Kasumi-1 (cell line): ENCODE data around the gene BRSK2.

Source experiments
- DNase-seq, 2 experiments: peaks; one replicate each; lab custom pipeline; 2025; lab: John Stamatoyannopoulos, UW

The BRSK2 gene

DNA sequence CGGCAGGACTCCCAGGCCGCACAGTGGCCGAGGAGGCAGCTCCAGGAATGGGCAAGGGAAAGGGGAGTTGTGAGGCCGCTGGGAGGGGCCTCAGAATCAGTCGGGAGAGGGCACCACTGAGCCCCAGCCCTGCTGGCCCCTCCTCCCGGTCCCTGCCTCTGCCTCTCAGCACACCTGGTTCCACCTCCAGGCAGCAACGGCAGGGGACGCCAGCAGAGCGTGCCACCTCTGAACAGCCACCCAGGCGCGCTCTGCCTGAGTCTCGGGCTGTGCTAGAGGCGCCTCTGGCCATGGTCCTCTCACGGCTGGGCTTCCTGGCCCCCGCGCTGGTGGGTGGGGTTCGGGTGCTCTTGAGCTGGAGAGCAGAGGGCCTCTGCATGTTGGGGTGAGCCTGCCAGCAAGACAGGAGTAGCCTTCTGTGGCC lies 63.9 kb downstream of the BRSK2 start:
- DNase-seq, result peak in 1 of 2 experiments; percentile 5

DNA sequence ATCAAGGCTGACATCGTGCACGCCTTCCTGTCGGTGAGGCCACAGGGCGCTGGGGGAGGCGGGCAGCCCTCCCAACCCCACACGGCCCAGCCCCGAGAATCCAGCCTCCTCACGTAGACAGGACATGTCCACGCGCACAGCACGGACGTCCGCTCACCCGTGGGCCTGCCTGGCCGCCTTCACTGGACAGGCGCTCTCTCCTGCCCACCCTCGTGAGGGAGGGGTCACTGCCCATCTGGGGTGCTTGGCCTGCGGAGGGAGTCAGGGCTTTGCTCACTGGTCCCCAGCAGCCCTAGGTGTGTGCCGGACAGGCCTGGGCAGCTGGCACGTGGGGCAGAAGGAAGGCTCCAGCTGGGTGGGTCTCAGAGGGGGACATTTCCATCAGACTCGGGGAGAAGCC lies 64.8 kb downstream of the BRSK2 start:
- DNase-seq, result no peak

DNA sequence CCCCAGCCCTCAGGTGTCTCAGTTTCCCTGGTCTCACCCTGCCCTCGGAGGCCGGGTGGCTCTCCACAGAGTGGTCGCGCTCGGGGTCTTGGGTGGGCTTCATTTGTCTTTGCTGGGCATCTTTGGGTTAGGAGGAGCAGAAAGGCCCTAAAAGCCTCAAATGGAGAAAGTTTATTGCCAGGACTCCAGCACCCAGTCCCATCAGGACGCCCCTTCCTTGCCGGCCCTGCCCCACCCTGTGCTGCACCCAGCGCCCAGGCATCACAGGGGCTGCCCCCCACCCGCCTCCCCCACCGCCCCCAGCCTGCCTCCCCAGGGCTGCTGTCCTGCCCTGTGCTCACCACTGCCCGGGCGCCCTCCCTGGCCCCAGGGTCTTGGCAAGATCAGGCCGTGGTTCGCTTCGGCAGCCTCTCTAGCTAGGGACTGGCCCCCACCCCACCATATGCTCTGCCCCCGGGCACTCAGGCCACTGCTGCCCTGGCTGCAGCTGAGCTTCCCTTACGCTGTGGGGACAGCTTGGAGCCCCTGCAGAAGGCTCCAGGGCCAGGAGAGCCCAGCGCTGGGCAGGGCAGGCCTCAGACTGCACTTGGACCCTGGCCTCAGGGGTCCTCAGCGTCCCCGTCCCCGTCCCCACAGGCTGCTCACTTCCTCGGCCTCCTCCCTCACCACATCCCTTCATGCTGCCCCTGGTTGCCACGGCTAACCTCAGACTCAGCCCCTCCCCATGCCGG lies 65.5 kb downstream of the BRSK2 start:
- DNase-seq, result no peak

DNA sequence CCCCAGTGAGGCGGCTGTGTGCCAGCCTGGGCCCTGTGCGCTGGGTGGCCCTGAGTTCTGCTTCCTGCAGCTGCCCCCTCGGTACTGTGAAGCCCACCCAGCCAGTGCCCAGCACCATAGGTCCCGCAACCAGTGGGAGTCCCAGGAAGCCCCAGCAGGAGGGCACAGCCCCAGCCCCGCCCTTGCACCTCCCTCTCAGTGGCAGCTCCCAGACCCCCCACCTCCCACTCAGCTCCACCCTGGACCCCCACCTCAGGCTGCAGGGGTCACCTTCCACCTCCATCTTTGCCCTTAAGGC lies 66.0 kb downstream of the BRSK2 start:
- no peak for DNase-seq

DNA sequence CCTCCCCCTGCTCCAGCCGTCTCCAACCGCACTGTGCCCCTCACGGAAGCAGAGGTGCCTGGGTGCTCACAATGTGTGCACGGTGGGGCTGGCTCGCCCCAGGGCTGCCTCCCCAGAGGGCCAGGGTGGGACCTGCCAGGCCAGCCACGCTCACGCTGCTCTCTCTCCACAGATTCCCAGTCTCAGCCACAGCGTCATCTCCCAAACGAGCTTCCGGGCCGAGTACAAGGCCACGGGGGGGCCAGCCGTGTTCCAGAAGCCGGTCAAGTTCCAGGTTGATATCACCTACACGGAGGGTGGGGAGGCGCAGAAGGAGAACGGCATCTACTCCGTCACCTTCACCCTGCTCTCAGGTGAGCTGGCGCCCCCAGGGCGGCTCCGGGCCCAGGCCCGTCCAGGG lies 66.4 kb downstream of the BRSK2 start:
- no peak for DNase-seq

DNA sequence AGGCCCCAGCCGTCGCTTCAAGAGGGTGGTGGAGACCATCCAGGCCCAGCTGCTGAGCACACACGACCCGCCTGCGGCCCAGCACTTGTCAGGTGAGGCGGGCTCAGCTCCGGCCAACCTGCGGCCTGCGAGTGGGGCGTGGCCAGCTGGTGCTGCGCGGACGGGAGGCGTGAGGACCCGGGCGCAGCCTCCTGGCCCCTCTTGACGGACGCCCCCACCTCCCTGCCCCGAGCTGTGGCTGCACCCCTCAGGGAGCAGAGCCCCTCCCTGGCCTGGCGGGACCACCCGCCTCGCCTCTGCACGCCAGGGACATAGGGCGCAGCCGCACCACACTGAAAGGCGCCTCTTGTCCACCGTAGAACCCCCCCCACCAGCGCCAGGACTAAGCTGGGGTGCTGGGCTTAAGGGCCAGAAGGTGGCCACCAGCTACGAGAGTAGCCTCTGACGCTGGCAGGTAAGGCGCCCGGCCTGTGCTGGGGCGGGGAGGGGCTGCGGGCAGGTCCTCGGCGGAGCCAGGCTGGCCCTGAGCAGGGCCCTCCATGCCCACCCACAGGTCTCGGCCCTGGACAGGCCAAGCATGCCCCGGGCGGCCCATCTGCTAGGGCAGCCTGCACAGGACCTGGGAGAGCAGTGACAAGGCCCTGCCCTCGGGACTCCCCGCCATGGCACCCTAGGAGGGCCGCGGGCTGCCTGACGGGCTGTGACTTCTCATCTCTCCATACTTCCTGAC lies 67.0 kb downstream of the BRSK2 start:
- no peak for DNase-seq

DNA sequence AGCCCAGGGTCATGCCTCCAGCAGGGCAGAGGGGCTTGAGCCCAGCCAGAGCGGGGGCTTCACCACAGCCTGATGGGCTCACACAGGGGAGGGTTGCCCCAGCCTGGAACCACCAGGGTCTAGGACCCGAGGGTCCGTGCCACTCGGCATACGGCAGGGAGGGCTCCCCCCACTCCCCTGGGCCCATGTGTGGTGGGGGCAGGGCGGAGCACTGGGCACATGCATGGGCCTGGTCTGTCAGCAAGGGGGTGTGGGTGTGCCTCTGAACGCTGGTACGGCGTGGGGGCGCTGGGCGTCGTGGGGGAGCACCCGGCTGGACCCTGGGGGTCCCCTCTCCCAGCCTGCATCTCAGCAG lies 67.6 kb downstream of the BRSK2 start:
- no peak for DNase-seq

DNA sequence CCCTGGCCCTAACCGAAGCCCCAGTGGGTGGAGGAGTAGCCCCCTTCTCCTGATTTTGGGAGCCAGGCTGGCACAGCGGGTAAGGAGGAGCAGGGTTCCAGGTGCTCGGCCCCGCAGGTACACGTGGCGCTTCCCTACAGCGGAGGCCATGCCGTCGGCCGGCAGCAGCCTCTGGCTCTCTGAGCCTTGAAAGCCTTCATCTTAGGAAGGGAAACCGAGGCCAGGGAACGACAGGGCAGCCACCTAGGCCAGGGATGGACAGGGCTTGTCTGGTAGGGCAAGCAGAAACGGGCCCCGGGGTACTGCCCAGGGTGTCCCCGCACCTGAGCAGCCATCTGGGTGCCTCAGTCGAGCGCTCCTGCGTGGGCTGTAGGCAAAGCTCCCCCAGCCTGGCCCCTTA lies 68.1 kb downstream of the BRSK2 start:
- no peak for DNase-seq

DNA sequence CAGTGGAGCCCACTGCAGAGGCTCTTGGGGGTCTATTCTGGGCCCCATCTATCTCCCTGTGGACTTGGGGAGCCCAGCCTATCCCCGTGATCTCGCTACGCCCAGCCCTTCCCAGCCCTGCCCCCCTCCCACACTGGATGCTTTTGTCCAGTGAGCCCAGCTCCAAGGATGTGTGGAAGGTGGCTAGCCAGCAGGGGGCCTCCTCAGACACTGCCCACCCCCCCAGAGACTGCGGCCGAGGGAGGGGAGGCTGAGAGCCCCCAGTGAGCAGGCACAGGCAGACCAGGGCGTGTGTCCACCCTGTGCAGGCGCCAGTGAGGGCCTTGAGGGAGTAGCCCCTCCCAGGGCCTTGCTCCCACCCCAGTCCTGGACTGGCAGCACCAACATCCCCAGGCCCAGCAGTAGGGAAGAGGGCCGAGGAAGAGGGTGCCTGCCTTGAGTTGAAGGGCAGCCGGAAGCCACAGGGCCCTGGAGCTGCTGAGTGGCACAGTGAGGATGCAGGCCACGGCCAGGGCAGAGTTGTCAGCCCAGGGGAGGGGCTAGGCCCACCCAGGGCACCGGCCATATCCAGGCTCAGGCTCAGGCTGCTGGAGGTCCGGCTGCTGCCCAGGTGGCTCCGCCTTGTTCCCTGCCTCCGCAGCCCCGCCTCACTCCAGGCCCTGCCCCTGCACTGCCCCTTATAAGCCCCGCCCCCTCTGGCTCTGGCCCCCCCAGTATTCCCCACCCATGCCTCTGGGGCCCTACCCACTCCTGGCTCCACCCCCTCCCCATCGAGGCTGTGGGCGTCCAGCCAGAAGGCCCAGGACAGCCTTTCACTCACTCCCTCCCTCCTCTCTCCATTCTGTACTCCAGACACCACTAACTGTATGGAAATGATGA lies 68.8 kb downstream of the BRSK2 start:
- peak in 1 of 2 experiments; percentile 4 for DNase-seq

DNA sequence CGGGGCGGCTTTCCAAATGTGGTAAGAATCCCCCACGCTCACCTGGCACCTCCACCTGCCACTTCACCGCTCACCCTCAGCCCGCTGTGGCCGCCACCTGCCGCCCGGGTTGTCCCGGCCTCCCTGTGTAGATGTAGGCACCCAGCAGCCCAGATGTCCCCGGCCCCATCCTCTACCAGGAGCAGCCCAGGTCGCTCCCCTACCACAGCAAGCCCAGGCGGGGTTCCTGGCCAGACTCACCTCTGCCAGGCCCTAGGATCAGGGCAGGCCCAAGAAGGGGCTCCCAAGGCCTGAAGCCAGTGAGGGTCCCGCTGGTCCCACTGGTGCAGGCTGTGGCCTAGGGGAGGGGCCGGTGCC lies 69.5 kb downstream of the BRSK2 start:
- DNase-seq, result no peak

DNA sequence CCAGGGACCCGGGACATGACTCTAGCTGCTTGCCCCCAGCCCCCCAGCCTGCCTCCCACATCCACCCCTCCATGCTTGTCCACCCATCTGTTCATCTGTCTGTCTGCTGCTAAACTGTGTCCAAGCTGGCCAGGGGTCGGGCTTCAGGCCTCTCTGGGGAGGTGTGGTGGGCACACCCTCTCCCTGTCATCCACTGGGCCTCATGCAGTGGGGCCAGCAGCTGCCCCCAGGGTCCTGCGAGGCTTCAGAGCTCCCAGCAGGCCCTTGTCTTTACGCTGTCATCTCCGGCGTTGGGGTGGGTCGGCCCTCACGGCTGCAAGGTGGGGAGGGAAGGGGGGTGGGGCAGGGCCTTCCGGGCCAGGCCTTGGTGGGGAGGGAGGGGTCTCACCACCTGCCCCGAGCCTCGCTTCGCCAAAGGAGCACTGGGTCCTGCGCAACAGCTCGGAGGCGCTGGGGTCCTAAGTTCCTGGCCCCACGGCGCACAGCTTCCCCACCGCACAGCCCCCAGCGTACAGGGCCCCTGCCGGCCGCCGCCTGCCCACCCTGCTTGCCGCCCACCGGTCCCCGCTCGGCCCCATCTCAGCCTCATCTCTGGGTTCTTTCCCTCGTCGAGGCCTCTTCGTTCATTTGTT lies 70.1 kb downstream of the BRSK2 start:
- no peak for DNase-seq

DNA sequence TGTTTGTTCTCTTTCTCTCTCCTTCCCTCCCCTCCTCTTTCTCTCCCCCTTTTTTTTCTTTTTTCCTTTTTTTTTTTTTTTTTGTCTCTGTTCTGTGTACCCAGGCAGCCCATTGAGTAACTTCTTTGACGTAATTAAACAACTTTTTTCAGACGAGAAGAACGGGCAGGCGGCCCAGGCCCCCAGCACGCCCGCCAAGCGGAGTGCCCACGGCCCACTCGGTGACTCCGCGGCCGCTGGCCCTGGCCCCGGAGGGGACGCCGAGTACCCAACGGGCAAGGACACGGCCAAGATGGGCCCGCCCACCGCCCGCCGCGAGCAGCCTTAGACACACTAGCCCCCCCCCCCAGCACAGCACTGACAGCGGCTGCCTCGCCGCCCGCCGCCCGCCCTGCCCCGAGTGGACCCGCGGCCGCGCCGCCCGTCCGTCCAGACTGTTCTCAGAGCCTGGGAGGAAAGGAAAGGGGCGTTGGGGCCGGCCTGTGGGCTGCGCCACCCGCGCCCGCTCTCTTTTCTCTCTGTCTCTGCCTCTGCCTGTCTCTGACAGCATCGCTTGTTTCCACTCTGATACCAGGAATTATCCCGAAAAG lies 70.8 kb downstream of the BRSK2 start:
- DNase-seq, result no peak

DNA sequence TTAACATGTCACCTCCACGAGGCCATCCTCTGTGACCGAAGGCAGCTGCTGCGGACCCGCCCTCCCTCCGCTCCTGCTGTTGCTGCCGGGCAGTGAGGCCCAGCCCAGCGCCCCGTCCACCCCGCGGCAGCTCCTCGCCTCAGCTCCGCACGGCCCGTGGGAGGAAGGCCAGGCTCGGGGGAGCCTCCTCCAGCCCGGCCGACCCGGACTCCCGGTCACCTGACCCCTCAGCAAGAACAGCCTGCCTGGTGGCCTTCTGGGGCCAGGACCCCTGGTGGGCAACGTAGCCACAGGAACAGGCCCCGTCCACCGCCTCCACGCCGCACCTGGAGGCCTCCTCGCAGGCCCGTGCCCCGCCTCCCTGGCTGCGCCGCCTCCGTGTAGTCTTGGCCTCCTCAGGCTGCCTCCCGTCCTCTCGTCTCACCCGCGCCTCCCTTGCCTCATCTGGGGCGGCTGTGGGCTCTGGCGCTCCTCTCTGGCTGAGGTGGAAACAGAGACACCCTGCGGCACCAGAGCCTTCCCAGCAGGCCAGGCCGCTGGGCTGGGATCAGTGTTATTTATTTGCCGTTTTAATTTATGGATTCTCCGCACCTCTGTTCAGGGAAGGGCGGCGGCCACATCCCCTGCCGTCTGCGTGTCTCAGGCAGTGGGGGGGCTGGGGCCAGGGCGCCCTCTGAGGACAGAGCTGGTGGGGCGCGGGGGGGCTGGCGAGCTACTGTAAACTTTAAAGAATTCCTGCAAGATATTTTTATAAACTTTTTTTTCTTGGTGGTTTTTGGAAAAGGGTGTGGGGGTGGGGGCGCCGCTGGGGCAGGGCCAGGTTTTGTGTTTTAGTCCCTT lies 71.5 kb downstream of the BRSK2 start:
- DNase-seq, result no peak

DNA sequence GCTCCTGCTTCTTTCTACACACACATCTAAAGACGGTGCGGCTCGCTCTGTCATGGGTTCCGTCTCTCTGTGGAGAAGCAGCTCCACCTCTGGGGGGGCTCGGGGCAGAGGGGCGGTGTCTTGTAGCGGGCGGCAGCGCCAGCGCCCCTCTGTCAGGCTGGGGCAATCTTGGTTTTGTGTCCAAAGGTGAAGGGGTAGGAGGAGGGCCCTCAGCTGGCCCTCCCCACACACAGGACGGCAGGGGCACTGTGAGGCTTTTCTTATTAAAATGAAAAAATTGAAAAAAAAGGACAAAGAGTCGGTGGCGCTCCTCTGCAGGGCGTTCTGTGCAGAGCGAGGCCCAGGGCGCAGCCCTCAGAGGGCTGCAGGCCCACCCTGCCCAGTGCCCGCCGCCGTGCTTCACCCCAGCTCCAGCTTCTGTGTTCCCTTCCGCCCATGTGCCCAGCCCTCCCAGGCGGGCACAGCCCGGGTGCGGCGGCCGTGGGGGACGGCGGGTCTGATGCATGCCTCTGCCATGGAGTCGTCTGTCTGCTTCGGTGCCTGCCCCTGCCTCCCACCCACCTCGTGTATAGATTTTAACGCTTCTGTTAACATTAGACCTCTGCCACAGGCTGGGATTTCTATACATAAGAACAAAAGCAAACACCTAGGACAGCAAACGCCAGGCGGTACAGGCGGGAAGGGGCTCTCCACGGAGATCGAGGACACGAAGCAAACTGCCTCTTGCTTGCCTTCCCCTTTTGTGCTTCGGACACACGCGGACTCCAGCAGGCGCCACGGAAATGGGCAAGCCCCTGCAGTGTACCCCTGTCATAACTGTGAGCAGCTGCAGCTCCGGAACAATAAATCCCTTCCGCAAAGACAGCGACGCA lies 72.3 kb downstream of the BRSK2 start:
- DNase-seq, result no peak

DNA sequence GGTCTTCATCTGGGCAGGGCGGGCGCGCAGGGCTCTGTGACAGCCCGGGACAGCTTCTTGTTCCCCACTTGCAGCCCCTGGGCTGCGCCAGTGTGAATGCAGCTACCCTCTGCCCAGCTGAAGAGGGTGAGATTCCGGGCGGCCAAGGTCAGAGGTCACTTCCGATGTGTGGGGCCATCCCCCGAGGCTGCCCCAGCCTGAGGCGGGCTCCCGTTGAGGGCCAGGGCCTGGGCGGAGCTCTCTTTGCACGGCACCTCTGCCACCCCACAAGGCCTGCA lies 72.9 kb downstream of the BRSK2 start:
- no peak for DNase-seq

DNA sequence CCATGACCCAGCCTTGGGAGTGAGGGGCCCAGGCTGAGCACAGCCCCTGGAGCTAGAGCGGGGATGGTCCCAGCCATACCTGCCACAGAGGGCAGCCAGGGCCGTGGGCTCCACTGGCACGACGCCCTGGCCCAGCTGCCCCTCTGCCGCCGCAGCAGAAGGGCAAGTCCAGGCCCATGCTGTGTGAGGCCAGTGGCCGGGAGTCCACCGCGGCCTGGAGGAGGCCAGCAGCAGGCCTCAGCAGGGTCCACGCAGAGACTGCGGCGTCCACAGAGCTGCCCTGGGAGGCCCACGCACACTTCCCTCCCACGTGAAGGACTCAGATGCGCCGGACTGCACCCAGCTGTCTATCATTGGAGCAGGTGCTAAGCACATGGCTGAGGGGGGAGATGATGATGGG lies 73.3 kb downstream of the BRSK2 start:
- DNase-seq, result no peak

DNA sequence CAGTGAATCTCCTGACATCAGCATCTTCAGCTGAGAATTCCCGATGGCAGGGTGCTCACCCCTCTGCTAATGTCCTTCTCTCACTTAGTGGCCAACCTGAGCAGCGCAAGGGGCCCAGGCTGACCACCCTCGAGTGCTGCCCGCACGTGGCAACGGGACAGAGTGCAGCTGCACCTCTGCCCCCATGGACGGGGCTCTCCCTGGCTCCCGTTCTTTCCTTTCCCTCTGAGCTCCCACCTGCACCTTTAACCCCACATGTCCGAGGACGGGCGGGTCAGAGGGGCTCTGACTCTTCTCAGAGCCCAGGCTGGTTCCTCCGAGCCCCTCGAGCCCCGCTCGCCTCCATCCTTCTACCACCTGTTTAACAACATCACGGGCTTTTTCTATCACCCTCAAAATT lies 77.0 kb downstream of the BRSK2 start:
- no peak for DNase-seq

DNA sequence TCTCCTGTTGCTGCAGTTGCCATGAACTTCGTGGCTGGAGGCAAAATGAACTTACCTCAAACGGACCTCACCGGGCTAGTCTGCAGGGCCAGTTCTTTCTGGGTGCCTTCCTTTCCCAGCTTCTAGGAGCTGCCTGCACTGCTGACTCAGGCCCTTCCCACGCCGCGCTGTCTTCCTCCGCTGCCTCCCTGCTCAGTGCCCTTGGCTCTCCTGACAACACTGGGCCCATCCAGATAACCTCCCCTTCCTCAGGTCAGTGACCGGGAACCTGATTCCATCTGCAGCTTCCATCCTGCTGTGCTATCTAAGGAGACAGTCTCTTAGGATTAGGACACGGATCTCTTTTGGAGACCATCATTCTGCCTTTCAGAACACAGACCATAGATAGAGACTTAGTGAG lies 77.5 kb downstream of the BRSK2 start:
- DNase-seq, result no peak

DNA sequence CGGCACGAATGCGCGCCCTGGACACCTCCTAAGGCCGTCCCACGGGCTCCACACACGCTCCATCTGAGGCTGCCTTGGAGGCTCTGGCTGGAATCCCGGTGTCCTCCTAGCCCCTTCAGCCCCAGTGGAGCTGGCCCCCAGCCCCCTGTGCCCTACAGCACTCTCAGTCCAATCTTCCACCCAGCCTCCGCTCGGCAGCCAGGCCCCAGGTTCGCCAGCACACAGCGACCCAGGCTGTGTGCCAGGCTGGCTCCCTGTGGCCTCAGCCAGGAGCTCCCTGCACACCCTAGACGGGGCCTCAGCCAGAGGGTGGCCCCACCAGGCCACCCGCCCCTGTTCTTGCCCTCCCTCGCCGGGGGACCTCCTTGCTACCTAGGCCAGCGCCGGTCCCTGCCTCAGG lies 78.3 kb downstream of the BRSK2 start:
- no peak for DNase-seq

DNA sequence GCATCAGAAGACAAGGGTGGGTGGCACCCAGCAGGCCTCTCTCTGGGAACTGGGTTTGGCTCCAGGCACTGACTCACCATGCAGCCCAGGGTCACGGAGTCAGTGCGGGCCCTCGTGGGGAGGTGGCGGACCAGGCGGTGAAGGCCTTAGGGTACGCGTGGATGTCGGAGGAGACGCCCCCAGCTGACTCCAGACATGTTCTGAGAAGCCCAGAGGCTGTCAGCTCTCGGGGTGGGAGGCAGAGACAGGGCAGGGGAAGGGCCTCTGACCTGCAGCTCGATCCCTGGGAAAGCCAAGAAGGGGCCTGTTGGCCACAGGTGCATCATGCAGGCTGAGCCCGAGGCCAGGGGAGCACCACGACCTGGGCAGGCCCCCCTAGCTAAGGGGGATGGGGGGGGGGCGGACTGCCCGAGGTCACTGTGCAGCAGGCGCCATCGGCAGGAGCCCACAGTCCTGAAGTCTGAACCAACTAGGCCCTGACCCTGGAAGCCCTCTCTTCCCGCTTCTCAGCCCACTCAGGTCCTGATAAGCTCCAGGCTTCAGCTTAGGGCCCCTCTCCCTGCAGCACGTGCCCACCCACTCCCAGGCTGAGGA lies 78.8 kb downstream of the BRSK2 start:
- no peak for DNase-seq
